ENCODE results near the gene GRB10.

The GRB10 gene

DNA sequence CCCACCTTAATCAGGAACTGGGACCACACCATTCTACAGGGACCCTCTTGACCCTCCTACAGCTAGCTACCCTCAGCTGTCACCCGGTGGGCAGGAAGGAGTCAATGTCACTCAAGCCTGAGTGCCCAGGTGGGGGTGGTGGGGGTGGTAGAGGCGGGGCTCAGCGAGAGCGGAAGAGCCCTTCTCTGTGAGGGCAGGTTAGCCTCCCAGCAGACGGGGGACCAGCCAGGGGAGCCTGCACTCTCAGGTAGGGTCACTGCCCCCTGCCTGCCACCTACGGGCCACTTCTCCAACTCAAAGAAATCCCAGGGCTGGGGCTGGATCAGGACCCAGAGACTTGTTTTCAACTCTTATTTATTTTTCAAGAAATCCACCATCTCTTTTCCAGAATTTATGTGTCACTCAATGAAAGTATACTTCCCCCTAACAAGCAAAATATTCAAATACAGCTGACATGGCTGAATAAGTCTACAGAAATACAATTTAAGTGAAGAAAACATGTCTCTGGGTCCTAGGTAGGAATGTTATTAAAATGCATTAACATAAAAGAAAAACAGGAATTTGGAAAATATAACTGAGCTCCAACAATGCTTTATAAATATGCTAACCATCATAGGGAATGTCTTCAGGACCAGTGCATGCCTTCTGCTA lies 154.1 kb downstream of the GRB10 start:
- no peak for DNase-seq

DNA sequence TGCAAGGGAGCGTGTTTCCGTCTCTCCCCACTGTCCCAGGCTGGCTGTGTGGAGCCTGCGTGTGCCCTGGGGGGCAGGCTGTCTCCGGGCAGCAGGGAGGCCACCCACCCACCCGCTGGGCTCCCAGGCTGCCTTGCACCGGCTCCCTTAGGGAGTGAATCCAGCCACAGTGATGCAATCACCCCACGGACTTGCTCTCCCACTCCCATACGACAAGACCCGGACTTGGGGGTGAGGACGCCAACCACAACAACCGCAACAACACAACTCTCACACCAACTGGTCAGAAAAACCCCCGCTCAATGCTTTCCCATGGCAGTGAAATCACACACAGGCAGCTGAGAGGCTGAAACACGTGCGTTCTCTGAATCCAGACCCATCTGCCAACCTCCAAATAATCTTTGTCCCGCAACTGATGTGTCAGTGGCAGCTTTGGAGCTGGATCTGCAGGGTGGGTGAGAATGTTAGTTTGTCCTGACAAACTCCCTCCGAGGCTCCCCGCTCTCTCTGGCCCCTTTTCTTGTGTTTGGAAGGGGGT lies 154.8 kb downstream of the GRB10 start:
- DNase-seq, result no peak

DNA sequence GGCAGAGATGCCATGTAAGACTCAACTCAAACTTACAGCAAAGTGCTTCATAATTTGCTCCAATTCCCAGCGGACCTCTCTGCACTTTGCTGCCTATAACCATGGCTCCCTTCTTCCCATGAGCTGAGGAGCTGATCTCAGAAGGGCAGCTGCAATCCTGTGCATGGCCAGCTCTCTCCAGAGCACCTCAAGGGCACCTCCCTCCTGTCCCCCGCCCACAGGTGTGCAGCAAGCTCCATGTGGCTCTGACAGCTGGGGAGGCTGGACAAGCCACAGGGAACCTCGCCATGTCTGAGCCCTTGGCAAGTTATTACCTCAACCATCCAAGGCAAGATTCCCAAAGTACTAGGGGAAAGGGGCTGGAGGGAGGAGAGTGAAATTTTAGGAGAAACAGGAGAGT lies 156.4 kb downstream of the GRB10 start:
- no peak for DNase-seq

DNA sequence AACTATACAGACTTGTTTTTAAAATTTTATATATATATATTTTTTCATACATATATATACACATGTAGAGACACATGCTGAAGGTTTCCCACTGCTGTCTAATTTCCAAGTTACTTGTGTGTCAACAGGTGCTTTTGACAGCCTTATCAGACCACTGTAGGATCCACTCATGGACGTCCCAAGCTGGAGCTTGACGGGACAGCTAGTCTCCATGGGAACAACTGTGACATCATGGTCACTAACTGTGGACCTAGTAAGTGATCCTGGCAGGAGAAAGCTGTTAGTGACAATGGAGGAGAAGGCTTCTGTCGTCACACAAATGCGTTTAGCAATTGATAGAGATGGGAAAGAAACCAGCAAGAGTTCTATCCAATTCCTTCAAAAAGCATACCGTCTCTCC lies 157.3 kb downstream of the GRB10 start:
- DNase-seq, result no peak

DNA sequence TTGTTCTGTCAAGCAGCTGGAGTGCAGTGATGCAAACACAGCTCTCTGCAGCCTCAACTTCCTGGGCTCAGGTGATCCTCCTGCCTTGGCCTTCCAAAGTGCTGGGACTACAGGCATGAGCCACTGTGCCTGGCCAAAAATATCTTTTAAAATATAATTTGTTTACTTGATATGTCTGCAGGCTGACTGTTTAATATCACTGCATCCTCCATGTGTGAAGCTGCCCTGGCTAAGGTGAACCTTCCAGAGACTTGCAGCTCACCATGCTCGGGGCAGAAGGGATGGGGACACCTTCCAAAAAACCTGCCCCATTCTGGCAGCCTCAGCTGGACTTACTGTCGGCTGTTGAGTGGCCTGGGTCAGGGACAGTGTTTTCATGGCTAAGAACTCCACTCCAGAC lies 159.9 kb downstream of the GRB10 start:
- DNase-seq, result no peak

DNA sequence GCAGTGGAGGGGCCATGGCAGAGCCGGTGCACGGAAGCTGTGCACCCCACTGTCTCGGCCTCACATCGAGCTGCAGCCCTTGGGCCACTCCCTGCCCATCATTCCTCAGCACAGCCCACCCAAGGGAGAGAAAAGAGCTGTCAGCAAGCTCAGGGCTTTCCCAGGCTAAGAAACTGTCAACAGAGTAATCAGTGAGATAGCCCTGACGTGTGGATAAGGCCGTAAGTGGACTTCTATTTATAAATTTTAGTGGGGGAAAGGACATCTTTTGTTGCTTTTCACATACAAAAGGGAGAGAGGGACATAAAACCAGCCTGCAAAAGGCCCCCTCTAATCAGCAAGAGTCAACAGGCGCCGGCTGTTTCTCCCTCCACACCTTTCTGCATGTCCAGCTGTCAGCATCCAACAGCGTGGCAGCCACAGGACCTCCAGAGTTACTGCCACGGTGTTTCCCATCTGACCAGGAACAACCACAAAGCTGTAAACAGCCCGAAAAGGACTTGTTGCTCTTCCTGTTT lies 160.7 kb downstream of the GRB10 start:
- DNase-seq, result no peak

DNA sequence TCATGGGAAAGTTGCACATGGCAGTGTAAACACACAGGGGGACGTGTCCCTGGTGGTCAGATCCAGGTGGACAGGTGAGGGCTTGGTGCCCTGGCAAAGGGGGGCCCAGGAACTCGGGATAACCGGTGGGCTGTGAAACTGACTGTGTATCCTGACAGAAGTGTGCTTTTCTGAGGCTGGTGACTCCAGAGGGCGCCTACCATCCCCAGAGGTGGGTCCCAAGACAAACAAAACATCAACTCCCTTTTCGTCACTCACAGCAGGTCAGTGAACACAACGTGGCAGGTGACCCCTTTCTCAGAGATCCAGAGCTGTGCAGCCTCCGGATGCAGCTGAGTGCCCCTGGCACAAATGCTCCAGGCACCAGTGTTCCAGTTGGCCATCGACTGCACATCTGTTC lies 161.5 kb downstream of the GRB10 start:
- no peak for DNase-seq

DNA sequence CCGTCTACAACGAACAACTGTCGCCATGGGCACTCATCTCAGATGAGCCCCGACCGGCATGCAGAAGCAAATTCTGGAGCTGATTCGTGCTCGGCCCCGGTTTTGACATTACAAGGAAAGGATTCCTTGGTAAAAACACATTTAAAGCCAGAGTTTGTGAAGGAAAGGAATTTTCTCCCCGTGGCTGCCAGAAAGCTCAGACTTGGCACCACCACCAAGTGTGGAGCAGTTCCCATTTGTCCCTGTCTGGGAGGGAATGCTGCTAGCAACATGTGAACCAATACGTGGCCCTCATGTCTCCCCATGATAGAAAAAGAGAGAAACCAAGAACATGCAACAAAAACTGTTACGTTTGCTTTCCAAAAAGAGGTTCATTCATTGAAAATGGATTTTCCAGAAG lies 162.3 kb downstream of the GRB10 start:
- DNase-seq, result no peak

DNA sequence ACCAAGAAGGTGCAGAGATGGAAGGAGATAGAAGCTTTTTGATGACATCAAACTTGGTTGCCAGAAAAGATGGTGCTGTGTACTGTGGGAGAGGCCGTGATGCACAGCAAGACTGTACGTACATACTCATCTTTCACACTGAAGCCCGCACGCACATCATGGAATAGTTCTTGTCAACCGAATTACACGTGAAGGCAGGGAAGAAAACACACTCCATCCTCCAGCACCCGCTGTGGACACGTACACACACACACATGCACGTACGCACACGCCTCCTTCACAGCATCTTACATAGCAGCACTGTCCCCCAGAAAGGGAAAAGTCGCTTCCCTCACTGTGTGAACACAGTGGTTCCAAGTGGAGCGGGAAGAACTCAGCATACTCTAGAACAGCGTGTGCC lies 163.0 kb downstream of the GRB10 start:
- no peak for DNase-seq

DNA sequence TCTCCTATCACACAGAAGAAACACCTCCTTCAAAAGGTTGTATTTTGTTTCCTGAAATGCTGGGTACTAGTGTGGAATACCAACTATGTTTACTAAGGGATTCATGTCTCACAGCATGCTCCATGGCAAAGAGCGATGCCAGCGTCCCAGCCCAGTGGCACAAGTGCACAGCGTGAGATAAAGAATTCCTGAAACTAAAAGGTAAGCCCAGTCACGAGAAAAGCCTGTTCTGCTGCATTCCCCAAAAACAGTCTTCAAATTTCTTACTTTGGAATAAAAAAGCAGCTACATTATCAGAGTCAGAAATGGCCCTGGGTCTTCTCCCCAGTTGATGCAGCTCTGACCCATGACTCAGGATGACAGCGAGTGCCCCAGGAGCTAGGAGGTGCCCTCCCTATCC lies 164.4 kb downstream of the GRB10 start:
- DNase-seq, result no peak

DNA sequence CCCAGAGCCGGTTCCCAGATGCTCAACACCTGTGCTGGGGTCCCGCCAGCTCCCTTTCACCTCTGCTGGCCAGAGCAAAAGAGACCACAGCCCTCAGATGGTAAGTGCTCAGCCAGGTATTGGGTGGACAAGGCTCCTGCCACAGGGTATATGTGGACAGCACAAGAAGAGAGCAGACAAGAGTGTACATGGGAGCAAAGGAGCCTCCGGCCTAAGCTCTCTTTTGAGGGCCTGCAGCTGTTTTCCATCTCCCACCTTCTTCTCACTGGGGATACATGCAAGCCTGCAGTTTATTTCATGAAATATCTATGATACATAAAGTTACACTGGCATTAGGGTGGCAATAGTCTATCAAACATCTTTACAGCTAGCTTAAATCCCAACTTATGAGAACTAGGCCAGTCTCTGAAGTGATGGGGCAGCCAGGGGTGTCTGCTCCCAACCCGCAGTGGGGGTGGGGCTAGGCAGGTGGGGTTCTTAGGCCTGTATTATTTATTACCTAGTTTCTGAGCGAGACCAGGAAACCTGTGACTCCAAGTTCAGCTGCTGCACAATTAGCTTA lies 167.1 kb downstream of the GRB10 start:
- no peak for DNase-seq

DNA sequence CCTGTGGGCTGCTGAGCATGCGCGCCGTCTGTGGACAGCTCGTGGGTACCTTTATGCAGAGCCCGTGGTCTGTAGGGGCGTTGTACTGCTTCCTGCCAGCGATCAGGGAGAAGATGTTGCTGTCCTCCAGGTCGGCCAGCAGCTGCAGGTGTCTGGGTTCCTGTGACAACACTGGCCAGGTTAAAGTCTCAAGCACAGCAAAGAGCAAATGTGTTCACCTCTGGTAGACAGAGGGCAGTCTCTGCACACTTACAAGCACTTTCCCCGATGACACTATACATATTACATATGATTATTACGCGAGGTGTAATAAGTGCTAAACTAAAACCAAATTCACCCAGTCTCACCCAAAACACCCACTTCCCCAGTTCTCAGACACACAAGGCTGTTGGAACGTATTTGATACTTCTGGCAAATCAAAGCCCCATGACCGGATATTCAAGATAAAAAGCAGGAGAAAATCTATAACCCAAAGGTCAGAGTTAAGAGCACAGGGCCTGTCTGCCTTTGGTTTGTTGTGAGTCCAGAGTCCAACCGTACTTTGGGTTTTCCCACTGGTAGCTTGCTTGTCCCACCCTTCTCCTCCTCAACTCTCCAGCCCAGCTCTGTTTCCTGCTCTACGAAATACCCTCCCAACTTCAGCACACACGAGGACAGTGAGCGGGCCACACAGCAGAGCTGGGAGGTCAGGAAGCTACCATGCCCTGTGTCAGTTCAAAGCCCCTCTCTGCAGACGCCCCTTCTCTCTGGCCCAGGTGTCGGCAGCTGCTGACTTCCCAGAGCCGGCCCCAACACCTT lies 167.8 kb downstream of the GRB10 start:
- DNase-seq, result no peak

DNA sequence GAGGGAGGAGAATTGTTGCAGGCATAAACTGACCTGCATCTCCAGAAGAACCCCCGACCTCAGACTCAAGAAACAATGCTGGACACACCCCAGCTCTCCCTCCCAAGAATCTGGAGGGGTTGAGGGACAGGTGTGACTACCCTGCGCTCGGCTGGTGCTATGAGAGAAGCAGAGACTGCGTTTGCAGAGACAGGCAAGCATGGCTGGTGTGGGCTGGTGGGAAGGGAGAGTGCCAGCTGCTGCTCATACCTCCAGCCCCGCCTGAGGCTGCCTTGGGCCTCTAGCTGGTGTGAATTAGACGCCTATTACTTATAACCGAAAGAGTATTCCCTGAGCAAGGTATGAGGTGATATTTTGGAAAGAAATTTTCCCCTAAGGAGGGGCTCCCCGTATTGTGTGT lies 169.2 kb downstream of the GRB10 start:
- no peak for DNase-seq

DNA sequence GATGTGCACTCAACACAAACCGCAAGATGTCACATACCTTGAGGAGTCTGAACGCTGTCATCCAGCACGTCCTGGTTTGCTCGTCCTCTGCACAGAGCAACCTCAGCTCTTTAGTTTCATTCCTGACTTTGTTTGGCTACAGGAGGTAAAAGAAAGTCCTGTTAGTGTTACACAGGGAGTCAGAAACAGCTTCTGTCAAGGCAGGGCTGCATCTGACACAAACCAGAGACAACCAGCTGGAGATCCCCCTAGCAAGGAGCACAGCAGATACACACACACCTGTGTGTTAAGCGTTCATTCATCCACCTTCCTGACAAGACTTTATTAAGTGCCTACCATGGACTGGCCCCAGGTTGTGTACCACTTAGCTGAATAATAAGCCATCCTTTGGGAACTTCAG lies 170.0 kb downstream of the GRB10 start:
- no peak for DNase-seq

DNA sequence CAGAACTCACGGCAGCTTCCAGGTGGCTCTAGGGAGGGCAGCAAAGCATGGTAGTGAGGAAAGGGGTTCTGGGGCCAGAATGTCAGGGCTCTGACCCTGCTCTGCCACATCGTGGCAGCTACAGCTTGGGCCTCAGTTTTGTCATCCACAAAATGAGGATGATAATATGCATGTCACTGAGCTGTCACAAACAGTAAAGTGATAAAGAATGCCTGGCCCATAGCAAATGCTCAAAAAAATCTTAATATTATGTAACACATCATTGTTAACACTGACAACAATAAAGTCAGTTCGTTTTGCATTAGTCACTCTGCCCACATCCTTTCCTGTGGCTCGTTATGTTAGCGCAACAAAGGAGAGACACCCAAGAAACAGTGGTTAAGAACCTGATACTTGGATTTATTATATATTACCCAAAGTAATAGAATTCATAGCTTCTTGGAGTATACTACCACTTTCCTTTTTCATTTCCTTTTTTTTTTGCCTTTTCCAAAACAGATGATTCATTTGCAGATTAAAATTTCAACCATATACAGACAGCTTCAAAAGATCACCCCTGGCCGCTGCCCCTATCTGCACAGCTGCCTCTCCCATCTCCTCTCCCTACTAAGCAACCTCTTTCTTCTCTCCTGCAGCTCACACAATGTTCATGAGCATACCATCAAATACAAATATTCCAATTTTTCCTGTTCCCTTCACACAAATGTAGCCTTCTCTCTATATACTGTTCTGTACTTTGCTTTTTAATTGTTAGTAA lies 172.0 kb downstream of the GRB10 start:
- peak; percentile 49 for DNase-seq

DNA sequence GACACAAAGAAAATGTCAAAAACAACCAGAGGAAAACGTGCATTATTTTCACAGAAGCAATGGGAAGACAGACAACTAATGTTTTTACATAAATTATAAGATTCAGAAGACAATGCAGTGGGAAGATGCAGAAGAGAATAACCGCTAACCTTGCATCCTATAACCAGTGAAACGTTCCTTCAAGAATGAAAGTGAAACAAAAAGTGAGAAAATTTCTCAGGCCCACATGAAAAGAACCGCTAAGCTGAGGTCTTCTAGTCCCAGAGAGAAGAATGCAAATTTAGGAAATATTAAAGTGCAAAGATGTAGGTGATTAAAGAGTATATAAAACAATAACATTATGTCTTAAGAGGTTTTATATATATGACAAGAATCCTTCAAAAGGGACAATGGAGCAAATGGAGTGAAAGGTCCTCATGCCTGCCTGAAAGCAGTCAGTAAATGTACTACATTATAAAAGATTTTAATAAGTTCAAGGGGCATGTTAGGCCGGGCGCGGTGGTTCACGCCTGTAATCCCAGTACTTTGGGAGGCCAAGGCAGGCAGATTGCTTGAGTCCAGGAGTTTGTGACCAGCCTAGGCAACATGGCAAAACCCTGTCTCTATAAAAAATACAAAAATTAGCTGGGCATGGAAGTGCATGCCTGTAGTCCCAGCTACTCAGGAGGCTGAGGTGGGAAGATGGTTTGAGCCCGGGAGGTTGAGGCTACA lies 174.3 kb downstream of the GRB10 start:
- DNase-seq, result no peak

DNA sequence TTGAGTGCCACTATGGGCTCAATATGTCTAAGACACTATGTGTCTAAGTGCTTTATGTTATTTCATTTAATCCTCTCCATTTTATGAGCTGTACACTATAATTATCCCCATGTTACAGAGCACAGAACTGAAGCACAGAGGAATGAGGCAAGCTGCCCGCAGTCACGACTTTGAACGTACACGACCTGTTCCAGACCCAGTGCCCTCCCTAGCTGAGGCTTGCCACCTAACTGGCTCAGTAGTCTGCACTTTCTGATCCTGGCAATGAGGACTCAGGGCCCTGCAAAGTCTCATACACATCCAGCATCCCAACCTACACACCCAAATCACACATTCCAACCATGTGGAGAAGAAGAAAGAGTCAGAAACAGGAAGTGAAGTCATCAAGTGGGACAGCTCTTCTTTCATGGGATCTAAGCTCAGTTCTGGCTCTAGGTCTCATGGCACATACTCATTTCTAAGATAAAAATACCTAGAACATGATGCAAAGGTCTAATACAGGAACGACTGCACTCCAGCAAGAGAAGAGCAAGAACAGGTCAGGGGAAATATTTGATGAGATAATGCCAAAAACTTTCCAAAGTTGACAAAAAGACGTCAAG lies 175.1 kb downstream of the GRB10 start:
- no peak for DNase-seq

DNA sequence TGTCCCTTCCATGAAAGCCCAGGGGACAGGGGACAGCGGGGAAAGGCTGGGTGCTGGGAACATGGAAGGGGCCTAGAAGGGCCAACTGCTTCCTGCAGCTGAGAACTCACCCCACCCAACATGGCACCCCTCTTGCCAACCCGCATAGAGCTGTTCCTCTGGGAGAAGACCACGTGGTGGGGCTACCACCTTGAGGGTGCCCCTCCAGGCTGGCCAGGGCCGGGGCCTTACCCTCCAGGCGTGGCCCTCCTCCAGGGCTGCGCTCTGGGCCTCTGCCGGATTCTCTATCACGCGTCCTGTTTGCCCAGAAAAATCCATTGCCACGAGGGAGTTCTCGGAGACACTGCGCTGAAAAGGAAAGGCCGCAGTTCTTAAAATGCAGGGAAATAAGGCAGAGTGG lies 177.6 kb downstream of the GRB10 start:
- DNase-seq, result no peak

DNA sequence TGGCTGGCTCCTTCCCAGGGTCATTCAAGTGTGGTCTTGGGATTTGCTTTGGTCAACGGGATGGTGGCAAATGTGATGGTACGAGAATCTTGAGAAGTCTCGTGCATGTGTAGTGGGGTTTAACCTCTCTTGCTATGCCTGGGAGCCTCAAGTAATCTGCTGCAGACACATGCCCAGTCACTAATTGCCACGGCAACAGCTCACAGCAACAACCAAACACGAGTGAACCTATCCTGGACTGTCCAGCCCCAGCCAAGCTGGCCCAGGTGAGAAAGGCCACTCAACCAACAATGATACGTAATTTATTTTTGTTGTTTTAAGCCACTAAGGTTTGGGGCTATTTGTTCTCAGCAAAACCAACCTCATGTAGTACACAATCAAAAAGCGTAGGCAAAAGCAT lies 179.4 kb downstream of the GRB10 start:
- DNase-seq, result no peak

DNA sequence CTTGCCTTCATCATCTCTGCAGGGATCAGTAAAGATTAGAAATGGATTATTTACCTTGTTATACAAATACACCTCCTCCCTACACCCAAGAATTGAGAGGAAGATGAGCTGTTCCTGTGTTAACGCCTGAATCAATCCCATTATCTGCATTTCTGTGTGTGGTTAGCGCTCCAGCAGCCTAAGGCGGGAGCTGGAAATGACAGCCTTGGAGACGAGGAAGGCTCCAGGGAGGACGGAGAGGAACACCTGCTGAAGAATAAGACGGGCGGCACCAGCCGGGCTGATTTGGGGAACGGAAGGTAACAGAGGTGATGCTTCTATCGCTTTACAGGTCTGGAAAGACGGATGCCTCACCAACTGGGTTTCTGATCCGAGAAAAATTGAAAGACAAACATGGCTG lies 183.3 kb downstream of the GRB10 start:
- no peak for DNase-seq

DNA sequence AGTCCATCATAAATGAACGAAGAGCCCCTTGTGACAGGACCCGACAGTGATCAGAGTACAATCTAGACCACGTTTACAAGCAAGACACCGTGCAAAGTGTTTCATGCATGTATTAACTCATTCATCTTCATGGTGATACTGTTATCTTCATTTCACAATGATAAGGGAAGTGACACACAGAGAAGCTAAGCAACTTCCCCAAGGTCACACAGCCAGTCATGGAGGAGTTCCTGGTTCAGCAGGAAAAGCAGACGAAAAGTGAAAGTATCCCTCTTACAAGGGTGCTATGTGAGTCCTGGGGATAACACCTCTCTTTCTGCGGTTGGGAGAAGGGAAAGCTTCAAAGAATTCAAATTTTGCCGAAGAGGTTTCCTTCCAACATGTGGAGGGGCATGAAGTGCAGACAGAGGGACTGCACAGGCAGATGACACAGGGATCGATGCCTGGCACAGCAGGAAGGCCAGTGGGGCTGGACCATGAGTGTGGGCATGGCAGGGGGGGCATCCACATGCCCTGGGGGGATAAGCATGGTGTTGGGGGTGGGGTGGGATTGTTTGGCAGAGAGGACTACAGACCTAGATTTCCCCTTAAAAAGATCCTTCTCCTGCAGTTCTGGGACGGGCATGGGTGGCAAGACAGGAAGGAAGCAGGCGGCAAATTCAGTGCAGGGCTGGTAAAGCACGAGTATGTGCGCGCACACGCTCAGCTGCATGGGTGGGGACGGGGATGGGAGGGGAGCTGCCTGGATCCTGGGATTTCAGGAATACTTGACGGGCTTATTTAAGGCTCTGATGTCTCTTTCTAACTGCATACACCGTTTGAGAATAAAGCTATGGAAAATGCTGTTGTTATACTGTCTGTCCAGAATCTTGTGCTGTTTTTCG lies 184.0 kb downstream of the GRB10 start:
- DNase-seq, result no peak

Measured in activated CD4-positive, alpha-beta T cell treated with anti-CD3 and anti-CD28 coated beads for 48 hours (primary cell).